Psoas muscle (tissue), 8 donors: ENCODE results near the gene URI1. TPM values are rescaled to one million over a fixed set of nuclear protein-coding genes. Genes with fewer than 3 reads are reported as not detected.

Source experiments
- ATAC-seq, 4 donors: fragments of 200-7000 bp; cut with Tn5 transposase; one replicate each; pipeline ENCODE4 v1.9.1; 2020; ENCODE audit warnings: moderate library complexity in 3 of 4, mild to moderate bottlenecking in 2 of 4
- DNase-seq, 2 donors: peaks; one replicate each; pipeline ENCODE4 v3.0.0-alpha.2; 2020
- H3K27ac ChIP-seq: fragments of 200-600 bp; one replicate; pipeline ENCODE4 v1.8.0; 2022
- H3K27me3 ChIP-seq, 3 donors: fragments of 200-600 bp in 1 of 3; one replicate each; pipeline versions ENCODE4 v1.6.1 to v1.8.0; 2013 to 2022; ENCODE audit warnings: low read length in 2 of 3, mild to moderate bottlenecking in 2 of 3, moderate library complexity in 1 of 3; ENCODE audit not compliant: insufficient read depth in 3 of 3
- H3K36me3 ChIP-seq, 2 donors: fragments of 200-600 bp in 1 of 2; one replicate each; pipeline versions ENCODE4 v1.6.1 to v1.8.0; 2013 to 2022; ENCODE audit warnings: low read depth in 1 of 2, mild to moderate bottlenecking in 1 of 2, moderate library complexity in 1 of 2; ENCODE audit not compliant: insufficient read depth in 1 of 2
- H3K4me1 ChIP-seq: fragments of 200-600 bp; one replicate; pipeline ENCODE4 v1.8.0; 2022
- H3K4me3 ChIP-seq: fragments of 200-600 bp; one replicate; pipeline ENCODE4 v1.8.0; 2022; ENCODE audit warnings: mild to moderate bottlenecking
- H3K9me3 ChIP-seq: fragments of 200-600 bp; one replicate; pipeline ENCODE4 v1.8.0; 2022
- CTCF ChIP-seq: fragments of 200-600 bp; IDR thresholded peaks from one replicate; pipeline ENCODE4 v1.8.0; 2022; ENCODE audit warnings: antibody characterized with exemption
- WGBS, 3 donors: extraction: QIAGEN DNeasy Blood & Tissue Kit; methylation state at CpG; one replicate each; pipeline versions ENCODE4 v1.1.6 to v1.1.7; 2013; 5-methylcytosine and 5-hydroxymethylcytosine counted together
- intact Hi-C, 2 donors: fragments of 100-400 bp; cut with DNase I; formaldehyde crosslinking; loops; one replicate each; pipeline versions ENCODE4 v1.11.0 to v1.14.2; 2022
- polyA plus RNA-seq, 3 donors: library from polyadenylated mRNA; stranded (reverse); fragments of 200-250 nt; gene quantifications; one replicate each; pipeline ENCODE4 v1.2.3, GENCODE V29; 2013
- total RNA-seq, 4 donors: library from RNA; stranded (reverse); fragmentation: NEBNext Ultra II Directional in 2 of 4; extraction: Animal tissue kit (Norgen Biotek cat#: 25700) in 2 of 4; gene quantifications; one replicate each; pipeline versions ENCODE4 v1.2.1 to v1.2.4, GENCODE V29; 2021 to 2023
- donor health status: healthy with polysubstance abuse.
- donor health status: DM: no; HTN: no; CAD: no; lungs with moderate emphysema.
- donor health status: Bipolar disorder and iron deficiency.
- donor health status: healthy.
- donor health status: DM: yes; HTN: yes; CAD: no.
- donor health status: DM: no; HTN: no; CAD: no.
- donor health status: DM: no; HTN: no; CAD: no.
- donor health status: DM: yes; HTN: yes; CAD: no.

Gene URI1
- total and polyA plus RNA-seq, 7 donors: 37.6 to 85.5 (median 54.9) TPM

DNA sequence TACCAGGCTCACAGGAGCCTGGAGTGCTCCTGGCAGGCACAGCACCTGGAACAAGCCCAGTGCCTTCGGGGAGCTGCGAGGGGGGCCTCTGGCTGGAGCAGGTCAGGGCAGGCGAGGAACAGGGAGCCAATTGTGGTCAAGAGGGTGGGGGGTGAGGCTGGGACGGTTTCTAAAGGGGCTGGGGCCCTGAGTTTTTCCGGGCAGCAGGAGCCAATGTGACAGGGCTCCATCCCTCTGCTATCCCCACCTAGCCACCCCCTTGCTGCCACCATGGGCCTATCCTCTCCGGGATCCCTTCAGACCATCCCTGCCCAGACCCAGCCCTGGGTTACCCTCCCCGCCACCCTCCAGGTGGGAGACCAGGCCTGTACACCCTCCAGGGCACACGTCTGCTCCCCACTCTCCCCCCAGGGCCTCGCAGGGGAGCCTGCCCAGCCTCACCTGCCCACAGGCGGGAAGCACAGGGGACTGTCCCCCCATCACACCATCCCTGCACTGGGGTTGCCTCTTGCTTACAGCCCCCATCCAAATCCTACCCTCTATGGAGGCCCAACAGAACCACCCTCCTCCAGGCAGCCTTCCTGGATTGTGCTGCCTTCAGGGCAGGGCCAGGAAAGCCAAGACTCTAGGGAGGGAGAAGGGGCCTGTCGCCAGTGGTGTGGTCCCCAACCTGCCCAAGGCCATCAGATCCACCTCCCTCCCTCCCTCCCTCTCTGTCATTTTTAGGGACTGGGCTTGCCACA, 121.0 kb downstream of the URI1 start:
- Histone ChIP-seq H3K36me3 (no peaks in the 10 kb centered on the region), H3K4me1 (no peaks in the 10 kb centered on the region), H3K27me3 (no peaks in the 10 kb centered on the region), H3K4me3 (no peak overlapping the region), H3K27ac (no peak overlapping the region), H3K9me3 (no peaks in the 10 kb centered on the region)
- ATAC-seq: no peak
- intact Hi-C loops: no loop called here
- WGBS, 3 donors: 78 to 82% (median 81%) methylated on average over 10 to 11 of the region's 11 CpGs
- TF ChIP-seq CTCF: no peak
- DNase-seq: no peak

GRCh38 chr19:30063650-30064347, 121.8 kb downstream of the URI1 start:
- ATAC-seq (no peak), DNase-seq (no peak)
- TF ChIP-seq CTCF: no peak
- Histone ChIP-seq H3K4me1 (no peaks in the 10 kb centered on the region), H3K36me3 (no peaks in the 10 kb centered on the region), H3K9me3 (no peaks in the 10 kb centered on the region), H3K4me3 (no peak overlapping the region), H3K27me3 (no peaks in the 10 kb centered on the region), H3K27ac (no peak overlapping the region)
- WGBS, 3 donors: 80 to 89% (median 83%) methylated on average over 13 of the region's 13 CpGs
- intact Hi-C loops: no loop called here

GRCh38 chr19:30064348-30064699, 122.3 kb downstream of the URI1 start:
- no peak overlapping the region for H3K27ac ChIP-seq
- ATAC-seq: no peak
- H3K9me3 ChIP-seq: no peaks in the 10 kb centered on the region
- no peaks in the 10 kb centered on the region for H3K4me1 ChIP-seq
- H3K4me3 ChIP-seq: no peak overlapping the region
- no peaks in the 10 kb centered on the region for H3K27me3 ChIP-seq
- no peak for DNase-seq
- intact Hi-C loops: no loop called here
- WGBS, 3 donors: 28 to 32% (median 31%) methylated on average over 19 of the region's 19 CpGs
- no peak for TF ChIP-seq CTCF
- no peaks in the 10 kb centered on the region for H3K36me3 ChIP-seq

- DNase-seq: no peak
- 32 to 46% (median 34%) methylated on average over 16 of the region's 16 CpGs for WGBS, 3 donors
- intact Hi-C loops: no loop called here
These were observed 122.9 kb downstream of the URI1 start for GRCh38 chr19:30064771-30065494.

More at GRCh38 chr19:30064771-30065494, 122.9 kb downstream of the URI1 start:
- TF ChIP-seq CTCF: no peak
- Histone ChIP-seq H3K4me3 (no peak overlapping the region), H3K36me3 (no peaks in the 10 kb centered on the region), H3K27ac (no peak overlapping the region), H3K9me3 (no peaks in the 10 kb centered on the region), H3K4me1 (no peaks in the 10 kb centered on the region), H3K27me3 (no peaks in the 10 kb centered on the region)
- ATAC-seq: no peak
